Measurements from ENCODE around the gene CEP85L. TPM values are rescaled to one million over a fixed set of nuclear protein-coding genes. Genes with fewer than 3 reads are reported as not detected.

The CEP85L gene
- total and polyA plus RNA-seq, 2 of the 13 experiments (the other 11 are each of a cell fraction or from before 2014, with no cell fraction given): 0.44 to 1.7 TPM

DNA sequence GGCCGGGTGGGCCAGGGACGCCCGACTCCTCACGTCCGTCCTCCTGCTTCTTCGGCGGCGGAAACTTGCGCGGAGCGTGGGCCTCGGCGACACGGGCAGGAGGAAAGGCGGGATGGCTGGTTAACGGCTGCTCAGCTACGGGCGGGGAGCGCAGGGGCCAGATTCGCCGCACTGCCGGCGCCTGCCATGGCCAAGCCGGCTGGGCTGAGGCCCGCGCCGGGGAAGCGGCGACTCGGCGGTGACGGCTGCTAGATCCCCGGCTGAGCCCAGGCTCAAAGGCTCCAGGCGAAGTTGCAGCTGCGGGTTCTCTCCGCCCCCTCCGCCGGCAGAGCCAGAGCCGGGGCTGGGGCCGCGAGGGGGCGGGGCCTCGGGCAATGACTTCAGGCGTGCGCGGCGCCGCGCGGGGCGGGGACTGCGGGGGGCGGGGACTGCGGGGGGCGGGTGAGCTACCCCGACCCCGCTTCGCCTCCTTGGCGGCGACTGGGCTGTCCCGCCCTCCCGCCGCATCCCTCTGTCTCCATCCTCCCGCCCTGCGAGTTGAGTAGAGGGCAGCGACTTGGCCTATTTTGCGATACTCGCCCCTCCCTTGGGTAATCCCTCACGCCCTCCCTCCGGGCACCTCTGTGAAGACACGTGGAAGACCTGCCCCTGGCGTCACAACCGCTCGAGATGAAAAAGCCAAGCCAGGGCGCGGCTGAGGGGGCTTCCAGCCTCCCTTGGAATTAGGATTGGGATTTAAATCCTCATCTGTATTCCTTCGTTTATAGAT lies at the start of gene CEP85L (continued):
- TF ChIP-seq ZNF766 (CRISPR knock-in tag; IDR thresholded peaks at IDR 0.05; ENCODE audit: borderline replicate concordance) (0 out of 2 replicates have a peak, but pooled peaks have one; percentile 11), GABPB1 (CRISPR knock-in tag; IDR thresholded peaks at IDR 0.05) (peak; percentile 70; the same call in 1 of the 2 replicates), ZNF713 (CRISPR knock-in tag; IDR thresholded peaks at IDR 0.05) (0 out of 2 replicates have a peak, but pooled peaks have one; percentile 76), RBM39 (IDR thresholded peaks at IDR 0.05; ENCODE audit: low read depth, low read length, poor library complexity, severe bottlenecking) (peak; percentile 21), ZNF44 (CRISPR knock-in tag; IDR thresholded peaks at IDR 0.05) (no peak), ATF4 (CRISPR knock-in tag; IDR thresholded peaks at IDR 0.05) (no peak), SRF (IDR thresholded peaks at IDR 0.05; ENCODE audit: low read depth, low read length) (no peak), ZNF777 (CRISPR knock-in tag; IDR thresholded peaks at IDR 0.05) (peak; percentile 60), MTERF4 (CRISPR knock-in tag; IDR thresholded peaks at IDR 0.05) (peak; percentile 83; the same call in 1 of the 2 replicates), MYNN (CRISPR knock-in tag; IDR thresholded peaks at IDR 0.05; ENCODE audit: low read depth) (no peak), LCORL (IDR thresholded peaks at IDR 0.05) (no peak), LCORL (CRISPR knock-in tag; IDR thresholded peaks at IDR 0.05) (0 out of 2 replicates have a peak, but pooled peaks have one; percentile 39), DPF2 (CRISPR knock-in tag; IDR thresholded peaks at IDR 0.05; ENCODE audit: borderline replicate concordance, low read depth) (no peak), ZNF205 (CRISPR knock-in tag; IDR thresholded peaks at IDR 0.05) (no peak; the same call in 1 of the 2 replicates), ZFP36L1 (CRISPR knock-in tag; IDR thresholded peaks at IDR 0.05) (peak; percentile 29; the same call in 1 of the 2 replicates), PAX8 (CRISPR knock-in tag; IDR thresholded peaks at IDR 0.05; ENCODE audit: borderline replicate concordance) (no peak), ZNF451 (CRISPR knock-in tag; IDR thresholded peaks at IDR 0.05) (no peak), BCLAF1 (IDR thresholded peaks at IDR 0.05) (no peak)
- TF ChIP-seq, protein P1, sequence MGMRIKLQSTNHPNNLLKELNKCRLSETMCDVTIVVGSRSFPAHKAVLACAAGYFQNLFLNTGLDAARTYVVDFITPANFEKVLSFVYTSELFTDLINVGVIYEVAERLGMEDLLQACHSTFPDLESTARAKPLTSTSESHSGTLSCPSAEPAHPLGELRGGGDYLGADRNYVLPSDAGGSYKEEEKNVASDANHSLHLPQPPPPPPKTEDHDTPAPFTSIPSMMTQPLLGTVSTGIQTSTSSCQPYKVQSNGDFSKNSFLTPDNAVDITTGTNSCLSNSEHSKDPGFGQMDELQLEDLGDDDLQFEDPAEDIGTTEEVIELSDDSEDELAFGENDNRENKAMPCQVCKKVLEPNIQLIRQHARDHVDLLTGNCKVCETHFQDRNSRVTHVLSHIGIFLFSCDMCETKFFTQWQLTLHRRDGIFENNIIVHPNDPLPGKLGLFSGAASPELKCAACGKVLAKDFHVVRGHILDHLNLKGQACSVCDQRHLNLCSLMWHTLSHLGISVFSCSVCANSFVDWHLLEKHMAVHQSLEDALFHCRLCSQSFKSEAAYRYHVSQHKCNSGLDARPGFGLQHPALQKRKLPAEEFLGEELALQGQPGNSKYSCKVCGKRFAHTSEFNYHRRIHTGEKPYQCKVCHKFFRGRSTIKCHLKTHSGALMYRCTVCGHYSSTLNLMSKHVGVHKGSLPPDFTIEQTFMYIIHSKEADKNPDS (CRISPR knock-in tag; IDR thresholded peaks at IDR 0.05): peak; percentile 13; the same call in 1 of the 2 replicates
- TF ChIP-seq, protein P2, sequence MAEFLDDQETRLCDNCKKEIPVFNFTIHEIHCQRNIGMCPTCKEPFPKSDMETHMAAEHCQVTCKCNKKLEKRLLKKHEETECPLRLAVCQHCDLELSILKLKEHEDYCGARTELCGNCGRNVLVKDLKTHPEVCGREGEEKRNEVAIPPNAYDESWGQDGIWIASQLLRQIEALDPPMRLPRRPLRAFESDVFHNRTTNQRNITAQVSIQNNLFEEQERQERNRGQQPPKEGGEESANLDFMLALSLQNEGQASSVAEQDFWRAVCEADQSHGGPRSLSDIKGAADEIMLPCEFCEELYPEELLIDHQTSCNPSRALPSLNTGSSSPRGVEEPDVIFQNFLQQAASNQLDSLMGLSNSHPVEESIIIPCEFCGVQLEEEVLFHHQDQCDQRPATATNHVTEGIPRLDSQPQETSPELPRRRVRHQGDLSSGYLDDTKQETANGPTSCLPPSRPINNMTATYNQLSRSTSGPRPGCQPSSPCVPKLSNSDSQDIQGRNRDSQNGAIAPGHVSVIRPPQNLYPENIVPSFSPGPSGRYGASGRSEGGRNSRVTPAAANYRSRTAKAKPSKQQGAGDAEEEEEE (CRISPR knock-in tag; IDR thresholded peaks at IDR 0.05; ENCODE audit: borderline replicate concordance): no peak

All from HepG2 (cell line).